GM18508 (cell line): Measurements from ENCODE around the gene GPATCH2L.

ENCODE experiments used
- ATAC-seq: cut with Tn5 transposase; IDR thresholded peaks from one replicate; pipeline ENCODE4 v1.9.1; 2021; ENCODE audit warnings: moderate number of reproducible peaks; ENCODE audit not compliant: insufficient read depth, unreplicated experiment

Gene GPATCH2L

GRCh38 chr14:76135722-76136121 is 16.0 kb upstream of the GPATCH2L start:
- ATAC-seq, result no peak

- ATAC-seq, result no peak
Observed at GRCh38 chr14:76136476-76137110, 15.1 kb upstream of the GPATCH2L start.

GRCh38 chr14:76138119-76138757 is 13.5 kb upstream of the GPATCH2L start:
- no peak for ATAC-seq

DNA sequence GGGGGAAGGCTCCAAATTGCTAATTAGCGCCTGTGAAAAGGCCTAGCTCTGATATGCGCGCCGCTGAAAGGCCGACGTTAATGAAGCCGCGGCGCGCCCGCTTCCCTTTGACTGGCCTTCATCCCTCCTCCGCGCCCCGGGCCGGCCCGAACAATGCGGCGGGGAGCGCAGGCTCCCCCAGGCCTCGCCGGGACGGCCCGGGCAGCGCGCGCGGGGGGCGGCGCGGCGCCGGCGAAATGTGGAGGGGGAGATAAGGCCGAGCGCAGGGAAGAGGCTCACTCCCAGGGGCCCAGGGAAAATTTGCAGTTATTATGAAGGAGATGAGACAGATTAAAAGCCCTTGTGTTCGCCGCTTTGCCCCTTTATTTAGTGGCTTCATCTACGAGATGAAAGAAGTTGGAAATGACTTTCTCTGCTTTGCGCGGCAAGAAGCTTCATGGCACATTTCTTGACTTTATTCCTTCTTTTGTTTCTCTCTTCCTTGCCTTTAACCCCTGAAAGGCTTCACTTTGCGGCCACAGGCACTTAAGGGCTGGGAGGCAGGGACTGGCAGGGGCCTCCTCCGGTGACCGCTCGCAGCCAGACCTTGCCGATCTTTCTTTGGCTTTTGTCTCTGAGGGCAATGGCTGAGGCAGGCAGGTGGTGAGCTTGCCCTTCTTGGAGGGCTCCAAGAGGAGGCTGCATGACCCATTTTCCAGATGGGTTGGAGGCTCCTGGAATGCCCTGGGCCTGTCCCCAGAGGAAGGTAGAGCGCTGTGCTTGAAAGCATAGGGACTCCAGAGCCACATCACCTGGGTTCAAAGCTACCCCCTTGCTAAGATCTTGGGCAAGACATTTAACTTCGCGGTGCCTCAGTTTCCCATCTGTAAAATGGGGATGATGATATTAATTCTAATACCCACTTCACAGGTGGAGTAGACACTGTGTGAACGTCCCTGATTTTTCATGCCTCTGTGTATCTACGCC is 12.7 kb upstream of the GPATCH2L start:
- ATAC-seq, result no peak

- ATAC-seq, result no peak
Observed at GRCh38 chr14:76143642-76144041, 8.1 kb upstream of the GPATCH2L start.

DNA sequence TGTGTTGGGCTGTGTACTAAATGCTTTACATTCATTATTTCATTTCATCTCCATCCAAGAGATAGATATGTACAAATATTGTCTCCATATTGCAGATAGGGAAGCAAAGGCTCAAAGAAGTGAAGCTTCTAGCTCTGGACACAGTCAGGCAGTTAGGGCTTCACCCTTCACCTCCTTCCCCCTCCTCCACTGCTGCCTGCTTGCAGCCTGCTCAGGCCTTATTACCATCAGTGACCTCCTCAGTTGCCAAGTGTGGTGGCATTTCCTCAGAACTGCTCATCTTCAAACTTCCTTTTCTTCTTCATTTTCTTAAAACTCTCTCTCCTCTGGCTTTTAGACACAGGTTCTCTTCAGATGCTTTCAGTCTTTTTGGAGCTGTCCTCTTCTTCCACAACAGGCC is 4.7 kb upstream of the GPATCH2L start:
- no peak for ATAC-seq

- no peak for ATAC-seq
Observed at GRCh38 chr14:76149196-76149595, 2.5 kb upstream of the GPATCH2L start.

GRCh38 chr14:76152333-76152681 is 585 bp downstream of the GPATCH2L start:
- peak; percentile 44 for ATAC-seq

DNA sequence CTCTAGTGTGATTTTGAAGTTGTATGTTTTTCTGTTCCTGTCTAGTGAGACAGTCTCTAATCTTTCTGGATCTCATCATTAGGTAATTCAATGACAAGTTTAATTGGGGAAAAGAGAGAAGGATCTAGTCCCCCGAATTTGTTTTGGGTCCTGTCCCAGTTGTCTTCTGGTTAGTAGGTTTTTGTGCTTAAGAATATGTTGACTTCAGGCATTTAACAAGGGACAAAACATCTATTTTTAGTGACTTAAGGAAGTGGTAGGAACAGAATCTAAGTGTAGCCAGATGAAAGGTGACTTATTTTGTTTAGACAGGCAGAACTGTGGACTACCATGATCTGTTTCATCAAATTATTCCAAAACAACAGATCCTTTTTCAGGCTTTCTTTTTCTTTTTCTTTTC is 2.2 kb downstream of the GPATCH2L start:
- ATAC-seq, result no peak

DNA sequence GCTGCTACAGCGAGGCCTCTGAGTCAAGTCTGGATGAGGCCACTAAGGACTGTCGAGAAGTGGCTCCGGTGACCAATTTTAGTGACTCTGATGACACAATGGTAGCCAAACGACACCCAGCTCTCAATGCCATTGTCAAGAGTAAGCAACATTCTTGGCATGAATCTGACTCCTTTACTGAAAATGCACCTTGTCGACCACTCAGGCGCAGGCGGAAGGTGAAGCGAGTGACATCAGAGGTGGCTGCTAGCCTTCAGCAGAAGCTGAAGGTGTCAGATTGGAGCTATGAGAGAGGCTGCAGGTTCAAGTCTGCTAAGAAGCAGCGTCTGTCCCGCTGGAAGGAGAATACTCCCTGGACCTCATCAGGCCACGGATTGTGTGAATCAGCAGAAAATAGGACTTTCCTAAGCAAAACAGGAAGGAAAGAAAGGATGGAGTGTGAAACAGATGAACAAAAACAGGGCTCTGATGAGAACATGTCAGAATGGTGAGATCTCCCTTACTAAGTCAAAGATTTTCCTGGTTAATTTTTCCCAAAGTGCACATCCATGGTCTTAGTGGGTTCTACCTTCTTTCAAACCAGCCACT is 2.9 kb downstream of the GPATCH2L start:
- ATAC-seq, result no peak

GRCh38 chr14:76163668-76164363 is 12.1 kb downstream of the GPATCH2L start:
- ATAC-seq, result no peak

GRCh38 chr14:76168531-76168930 is 16.8 kb downstream of the GPATCH2L start:
- ATAC-seq, result no peak

- ATAC-seq, result no peak
Observed at GRCh38 chr14:76169776-76170175, 18.1 kb downstream of the GPATCH2L start.

- no peak for ATAC-seq
Observed at GRCh38 chr14:76174982-76175381, 23.3 kb downstream of the GPATCH2L start.

- no peak for ATAC-seq
Observed at GRCh38 chr14:76175942-76176341, 24.2 kb downstream of the GPATCH2L start.

DNA sequence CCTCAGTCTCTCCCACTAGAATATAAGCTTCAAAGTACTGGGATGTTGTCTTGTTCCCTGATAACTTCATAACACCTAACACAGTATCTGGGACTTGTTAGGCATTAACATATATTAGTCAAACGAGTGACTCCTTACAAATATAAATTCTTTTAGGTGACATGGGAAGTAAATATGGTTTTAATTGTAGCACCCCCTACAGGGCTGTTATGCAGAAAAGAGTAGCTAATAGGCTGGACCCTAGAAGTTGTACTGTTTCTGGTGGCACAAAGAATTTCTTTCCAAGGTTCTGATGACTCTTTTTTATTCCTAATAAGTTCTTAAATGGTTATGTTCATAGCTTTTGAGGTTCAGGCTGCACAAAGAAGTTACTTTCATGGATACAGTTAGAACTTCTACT is 29.8 kb downstream of the GPATCH2L start:
- no peak for ATAC-seq

- ATAC-seq, result no peak
Observed at GRCh38 chr14:76186308-76187027, 34.7 kb downstream of the GPATCH2L start.

DNA sequence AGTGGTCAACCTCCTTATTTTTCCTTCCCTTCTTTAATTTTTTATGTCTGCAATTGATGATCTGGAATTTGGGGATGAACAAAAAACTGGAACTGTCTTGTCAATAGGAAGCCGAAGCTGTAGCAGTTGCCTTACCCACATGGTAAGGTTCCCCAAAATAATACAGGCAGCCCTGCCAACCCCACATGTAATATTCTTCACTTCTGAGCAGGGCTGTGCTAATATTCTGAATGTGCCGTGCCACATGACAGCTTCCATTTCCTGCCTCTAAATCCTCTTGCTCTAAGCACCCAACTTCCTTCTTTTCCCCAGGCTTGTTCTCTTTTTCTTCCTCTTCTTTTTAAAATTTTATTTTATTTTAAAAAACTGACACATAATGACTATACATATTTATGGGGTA is 39.6 kb downstream of the GPATCH2L start:
- no peak for ATAC-seq

DNA sequence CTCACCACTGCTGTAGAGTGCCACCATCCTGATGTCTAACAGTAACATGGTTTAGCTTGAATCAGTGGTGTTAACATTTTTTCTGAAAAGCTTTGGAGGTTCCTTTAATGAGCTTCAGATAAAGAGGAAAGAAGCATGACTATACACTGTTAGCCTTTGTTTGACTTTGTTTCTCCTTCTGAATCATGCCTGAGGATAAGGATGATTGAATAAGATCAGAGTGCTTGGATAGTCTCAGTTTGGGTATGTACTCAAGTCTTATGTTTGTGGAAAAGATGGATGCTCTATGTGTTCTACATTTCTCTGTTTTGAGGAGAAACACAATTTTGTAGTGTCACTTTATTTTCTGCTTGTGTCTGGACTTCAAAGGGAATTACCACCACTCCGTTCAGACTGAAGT is 42.0 kb downstream of the GPATCH2L start:
- no peak for ATAC-seq

GRCh38 chr14:76194327-76194726 is 42.6 kb downstream of the GPATCH2L start:
- ATAC-seq, result no peak
